ENCODE measurements around the gene RGS3.

The RGS3 gene

DNA sequence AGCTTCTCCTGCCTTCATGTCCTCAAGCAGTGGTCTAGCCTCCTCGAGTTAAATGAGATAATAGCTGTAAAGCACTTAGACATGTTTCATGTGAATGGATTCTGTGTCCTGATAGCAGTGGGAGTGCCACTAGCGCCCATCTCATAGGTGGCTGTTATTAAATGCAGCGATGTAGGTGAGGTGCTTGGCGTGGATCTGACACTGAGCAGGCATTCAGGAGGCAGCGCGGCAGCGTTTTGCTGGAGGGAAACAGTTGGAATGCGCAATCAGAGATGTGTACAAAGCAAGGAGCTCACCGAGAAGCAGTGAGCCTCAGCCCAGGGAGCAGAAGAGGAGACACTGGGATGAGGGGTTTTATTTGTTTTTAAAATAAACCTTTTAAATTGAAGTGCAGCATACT lies 106.6 kb downstream of the RGS3 start:
- no peak for DNase-seq
- in situ Hi-C loops (cut with HindIII; ENCODE audit: low pct_ligation_motif_present, low sequenced_read_pairs), result no loop called here
- Histone ChIP-seq H3K27ac (no peak overlapping the region), H3K36me3 (replicated peaks) (no peaks in the 10 kb centered on the region), H3K4me3 (ENCODE audit: low read depth, low read length) (no peak overlapping the region), H3K27me3 (replicated peaks) (no peaks in the 10 kb centered on the region)
- TF ChIP-seq, protein P1, sequence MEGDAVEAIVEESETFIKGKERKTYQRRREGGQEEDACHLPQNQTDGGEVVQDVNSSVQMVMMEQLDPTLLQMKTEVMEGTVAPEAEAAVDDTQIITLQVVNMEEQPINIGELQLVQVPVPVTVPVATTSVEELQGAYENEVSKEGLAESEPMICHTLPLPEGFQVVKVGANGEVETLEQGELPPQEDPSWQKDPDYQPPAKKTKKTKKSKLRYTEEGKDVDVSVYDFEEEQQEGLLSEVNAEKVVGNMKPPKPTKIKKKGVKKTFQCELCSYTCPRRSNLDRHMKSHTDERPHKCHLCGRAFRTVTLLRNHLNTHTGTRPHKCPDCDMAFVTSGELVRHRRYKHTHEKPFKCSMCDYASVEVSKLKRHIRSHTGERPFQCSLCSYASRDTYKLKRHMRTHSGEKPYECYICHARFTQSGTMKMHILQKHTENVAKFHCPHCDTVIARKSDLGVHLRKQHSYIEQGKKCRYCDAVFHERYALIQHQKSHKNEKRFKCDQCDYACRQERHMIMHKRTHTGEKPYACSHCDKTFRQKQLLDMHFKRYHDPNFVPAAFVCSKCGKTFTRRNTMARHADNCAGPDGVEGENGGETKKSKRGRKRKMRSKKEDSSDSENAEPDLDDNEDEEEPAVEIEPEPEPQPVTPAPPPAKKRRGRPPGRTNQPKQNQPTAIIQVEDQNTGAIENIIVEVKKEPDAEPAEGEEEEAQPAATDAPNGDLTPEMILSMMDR (IDR thresholded peaks at IDR 0.05; ENCODE audit: low read depth, low read length, missing control alignments), result no peak

DNA sequence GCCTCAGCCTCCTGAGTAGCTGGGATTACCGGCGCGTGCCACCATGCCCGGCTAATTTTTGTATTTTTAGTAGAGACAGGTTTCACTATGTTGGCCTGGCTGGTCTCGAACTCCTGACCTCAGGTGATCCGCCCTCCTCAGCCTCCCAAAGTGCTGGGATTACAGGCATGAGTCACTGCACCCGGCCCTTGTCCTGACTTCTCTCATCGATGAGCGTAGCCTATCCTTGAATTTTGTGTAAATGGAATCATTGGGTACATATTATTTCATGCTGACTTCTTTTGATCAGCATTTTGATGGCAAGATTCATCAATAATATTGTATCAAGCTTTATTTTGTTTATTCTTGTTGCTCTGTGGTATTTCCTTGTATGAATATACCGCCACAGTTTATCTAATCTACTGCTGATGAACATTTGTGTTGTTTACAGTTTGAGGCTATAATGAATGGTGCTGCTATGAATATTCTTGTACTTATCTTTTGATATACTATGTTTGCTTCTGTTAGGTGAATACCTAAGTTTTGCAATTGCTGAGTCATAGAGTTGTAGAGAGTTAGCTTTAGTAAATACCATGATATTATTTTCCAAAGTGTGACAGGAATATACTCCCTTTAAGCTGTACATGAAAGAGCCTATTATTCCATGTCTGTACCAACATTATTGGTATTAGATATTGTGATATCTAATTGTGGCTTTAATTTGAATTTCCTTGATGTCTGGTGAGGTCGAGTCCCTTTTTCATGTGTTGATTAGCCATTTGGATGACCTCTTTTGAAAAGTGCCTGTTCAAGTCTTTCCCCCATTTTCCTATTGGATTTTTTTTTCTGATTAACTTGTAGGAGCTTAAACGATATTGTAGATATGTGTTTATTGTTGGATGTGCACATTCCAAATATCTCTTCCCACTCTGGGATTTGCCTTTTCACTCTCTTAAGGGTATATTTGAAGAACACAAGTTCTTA lies 107.5 kb downstream of the RGS3 start:
- TF ChIP-seq, protein P1 (IDR thresholded peaks at IDR 0.05; ENCODE audit: low read depth, low read length, missing control alignments), result no peak
- in situ Hi-C loops (cut with HindIII; ENCODE audit: low pct_ligation_motif_present, low sequenced_read_pairs), result no loop called here
- no peak for DNase-seq
- Histone ChIP-seq H3K4me3 (ENCODE audit: low read depth, low read length) (no peak overlapping the region), H3K27me3 (replicated peaks) (no peaks in the 10 kb centered on the region), H3K27ac (no peak overlapping the region), H3K36me3 (replicated peaks) (no peaks in the 10 kb centered on the region)

DNA sequence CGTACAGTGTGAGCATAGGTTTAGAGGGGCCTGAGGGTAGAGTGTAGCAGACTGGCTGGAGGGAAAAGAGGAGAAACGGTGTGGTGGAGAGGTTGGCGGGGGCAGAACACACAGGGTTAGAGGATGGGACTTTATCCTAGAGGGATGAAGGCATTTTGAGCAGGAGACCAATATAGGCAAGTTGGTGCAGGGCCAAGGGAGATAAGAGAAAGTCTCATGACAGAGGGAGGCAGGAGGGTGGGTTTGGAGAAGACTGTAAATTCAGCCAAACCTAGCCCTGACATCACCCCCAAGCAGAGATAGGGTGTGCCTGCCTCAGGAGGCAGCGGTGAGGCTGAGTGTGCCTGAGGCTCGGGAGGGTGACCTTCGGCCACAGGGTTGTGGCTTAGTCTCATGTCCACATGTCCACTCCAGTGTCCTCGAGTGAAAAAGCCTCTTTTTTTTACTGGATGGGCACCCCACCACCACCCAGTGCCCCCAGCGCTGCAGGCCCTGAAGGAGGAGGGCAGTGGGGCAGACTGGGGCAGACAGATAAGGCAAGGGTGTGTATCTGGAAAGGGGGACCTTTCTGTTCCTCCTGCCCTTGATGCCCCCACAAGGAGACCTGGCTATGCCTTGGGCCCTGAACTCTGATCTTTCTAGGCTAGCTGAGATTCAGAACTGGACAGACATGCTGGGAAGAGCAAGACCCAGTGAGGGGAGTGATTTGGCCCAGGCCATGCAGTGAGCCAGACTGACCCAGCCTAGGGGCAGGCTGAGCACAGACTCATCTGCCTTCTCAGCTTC lies 108.7 kb downstream of the RGS3 start:
- no peak overlapping the region for H3K4me3 ChIP-seq (ENCODE audit: low read depth, low read length)
- no peak overlapping the region for H3K27ac ChIP-seq
- TF ChIP-seq, protein P1 (IDR thresholded peaks at IDR 0.05; ENCODE audit: low read depth, low read length, missing control alignments), result no peak
- H3K36me3 ChIP-seq (replicated peaks), result no peaks in the 10 kb centered on the region
- H3K27me3 ChIP-seq (replicated peaks), result no peaks in the 10 kb centered on the region
- DNase-seq, result no peak
- in situ Hi-C loops (cut with HindIII; ENCODE audit: low pct_ligation_motif_present, low sequenced_read_pairs), result no loop called here

DNA sequence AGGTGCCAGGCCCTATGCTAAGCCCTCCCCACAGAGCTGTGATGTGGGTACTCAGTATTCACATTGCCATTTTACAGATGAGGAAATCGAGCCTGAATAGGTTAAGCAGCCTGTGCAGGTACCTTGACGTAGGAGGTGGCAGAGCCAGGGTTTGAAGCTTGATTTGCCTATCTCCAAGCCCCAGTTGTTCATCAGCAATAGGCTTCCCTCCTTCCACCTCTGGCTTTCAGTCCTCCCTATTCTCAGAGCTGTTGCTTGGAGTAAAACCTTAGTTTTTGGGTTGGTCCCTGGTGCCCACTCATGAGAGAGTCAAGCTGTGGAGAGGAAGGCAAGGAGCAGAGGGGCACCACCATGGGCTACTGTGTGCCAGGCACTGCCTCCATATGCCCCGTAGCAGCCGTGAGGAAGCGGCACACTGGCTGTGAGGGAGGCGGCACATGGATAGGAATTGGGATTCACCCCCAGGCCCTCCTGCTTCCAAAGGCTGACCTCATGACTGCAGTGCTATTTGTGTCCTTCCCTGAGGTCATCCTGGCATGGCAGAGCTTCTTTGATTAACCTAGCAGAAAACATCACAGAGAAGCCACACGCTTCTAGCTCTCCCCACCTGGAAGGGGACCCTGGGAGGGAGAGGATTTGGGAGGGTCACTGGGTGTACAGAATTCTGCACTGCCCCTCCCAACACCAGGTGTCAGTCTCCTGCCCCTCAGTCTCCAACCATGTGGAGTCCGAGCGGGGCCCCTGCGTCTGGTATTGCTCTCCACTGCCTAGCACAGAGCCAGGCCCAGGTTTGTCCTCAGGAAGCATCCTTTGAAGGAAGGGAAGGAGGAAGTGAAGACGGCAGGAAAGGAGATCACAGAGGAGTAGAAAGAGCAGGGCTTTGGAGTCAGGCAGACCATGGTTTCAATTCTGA lies 109.8 kb downstream of the RGS3 start:
- in situ Hi-C loops (cut with HindIII; ENCODE audit: low pct_ligation_motif_present, low sequenced_read_pairs), result no loop called here
- no peak overlapping the region for H3K4me3 ChIP-seq (ENCODE audit: low read depth, low read length)
- TF ChIP-seq, protein P1 (IDR thresholded peaks at IDR 0.05; ENCODE audit: low read depth, low read length, missing control alignments), result no peak
- H3K27ac ChIP-seq, result no peak overlapping the region
- DNase-seq, result no peak
- no peaks in the 10 kb centered on the region for H3K27me3 ChIP-seq (replicated peaks)
- H3K36me3 ChIP-seq (replicated peaks), result no peaks in the 10 kb centered on the region

DNA sequence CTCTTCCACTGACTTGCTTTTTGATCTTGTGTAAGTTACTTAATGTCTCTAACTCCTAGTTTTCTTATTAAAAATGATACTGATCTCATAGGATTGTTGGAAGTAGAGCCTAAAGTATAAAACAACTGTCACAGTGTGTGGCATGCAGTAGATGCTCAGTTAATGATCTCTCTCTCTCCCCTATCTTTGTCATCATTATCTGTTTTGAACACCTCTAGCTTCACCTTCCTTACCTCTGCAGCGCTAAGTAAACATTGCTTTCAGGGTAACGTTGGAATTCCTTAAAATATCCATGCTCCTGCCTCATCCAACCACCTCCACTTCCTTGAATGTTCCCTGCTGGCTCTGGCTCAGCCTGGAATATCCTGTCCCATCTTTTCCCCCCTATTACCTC lies 110.4 kb downstream of the RGS3 start:
- no peaks in the 10 kb centered on the region for H3K36me3 ChIP-seq (replicated peaks)
- in situ Hi-C loops (cut with HindIII; ENCODE audit: low pct_ligation_motif_present, low sequenced_read_pairs), result no loop called here
- TF ChIP-seq, protein P1 (IDR thresholded peaks at IDR 0.05; ENCODE audit: low read depth, low read length, missing control alignments), result no peak
- H3K27ac ChIP-seq, result no peak overlapping the region
- no peak for DNase-seq
- H3K4me3 ChIP-seq (ENCODE audit: low read depth, low read length), result no peak overlapping the region
- no peaks in the 10 kb centered on the region for H3K27me3 ChIP-seq (replicated peaks)

Measured in brain microvascular endothelial cell (primary cell).